KMS-11 (cell line): ENCODE measurements around the gene ADGRV1.

Experiments used
- H2AFZ ChIP-seq: fragments of 200-600 bp; sonication (generic); 2 replicates; pipeline ENCODE4 v1.6.1; 2016; ENCODE audit warnings: antibody characterized with exemption, mixed run types, low read depth
- H3K27ac ChIP-seq: fragments of 200-600 bp; sonication (generic); 2 replicates; pipeline ENCODE4 v1.6.1; 2016; ENCODE audit warnings: mild to moderate bottlenecking, mixed run types
- H3K27me3 ChIP-seq: fragments of 200-600 bp; sonication (generic); 2 replicates; pipeline ENCODE4 v1.6.1; 2017; ENCODE audit warnings: mild to moderate bottlenecking, low read depth, mixed run types, moderate library complexity; ENCODE audit not compliant: insufficient read depth
- H3K36me3 ChIP-seq: fragments of 200-600 bp; sonication (generic); 2 replicates; pipeline ENCODE4 v1.6.1; 2017; ENCODE audit warnings: mild to moderate bottlenecking, mixed run types; ENCODE audit not compliant: insufficient read depth
- H3K4me1 ChIP-seq: fragments of 200-600 bp; sonication (generic); 2 replicates; pipeline ENCODE4 v1.6.1; 2016; ENCODE audit warnings: mild to moderate bottlenecking, low read depth, mixed run types; ENCODE audit not compliant: poor library complexity, severe bottlenecking
- H3K4me2 ChIP-seq: fragments of 200-600 bp; sonication (generic); 2 replicates; pipeline ENCODE4 v1.7.0; 2016; ENCODE audit warnings: mild to moderate bottlenecking, mixed run types
- H3K4me3 ChIP-seq: fragments of 200-600 bp; sonication (generic); IDR thresholded peaks from 2 replicates; pipeline ENCODE4 v1.6.1; 2017; ENCODE audit warnings: low read depth, low read length, mixed read lengths; ENCODE audit not compliant: insufficient read depth
- H3K79me2 ChIP-seq: fragments of 200-600 bp; sonication (generic); 2 replicates; pipeline ENCODE4 v1.6.1; 2016; ENCODE audit warnings: low read depth, mixed run types; ENCODE audit not compliant: insufficient read depth
- H3K9ac ChIP-seq: fragments of 200-600 bp; sonication (generic); 2 replicates; pipeline ENCODE4 v1.6.1; 2016; ENCODE audit warnings: mild to moderate bottlenecking, mixed run types
- H4K20me1 ChIP-seq: fragments of 200-600 bp; sonication (generic); 2 replicates; pipeline ENCODE4 v1.6.1; 2016; ENCODE audit warnings: mild to moderate bottlenecking, mixed run types; ENCODE audit not compliant: insufficient read depth
- CTCF ChIP-seq: fragments of 200-600 bp; sonication (generic); conservative IDR thresholded peaks from 2 replicates; pipeline ENCODE4 v1.6.1; 2017; ENCODE audit warnings: low read depth, mild to moderate bottlenecking, antibody characterized with exemption, low read length, moderate library complexity, mixed read lengths

Gene ADGRV1

GRCh38 chr5:90746119-90746518, 187.5 kb downstream of the ADGRV1 start:
- H3K4me1 ChIP-seq = no peaks in the 10 kb centered on the region
- no peak overlapping the region for H3K9ac ChIP-seq
- no peak for TF ChIP-seq CTCF

GRCh38 chr5:90747175-90747574, 188.6 kb downstream of the ADGRV1 start:
- Histone ChIP-seq H3K4me1 (no peaks in the 10 kb centered on the region), H2AFZ (no peak overlapping the region), H3K4me3 (no peak overlapping the region), H3K27ac (no peak overlapping the region), H3K36me3 (no peaks in the 10 kb centered on the region), H3K9ac (no peak overlapping the region), H4K20me1 (no peaks in the 10 kb centered on the region), H3K4me2 (no peak overlapping the region), H3K27me3 (no peaks in the 10 kb centered on the region), H3K79me2 (no peaks in the 10 kb centered on the region)
- no peak for TF ChIP-seq CTCF

More at GRCh38 chr5:90746119-90746518, 187.5 kb downstream of the ADGRV1 start:
- no peaks in the 10 kb centered on the region for H3K27me3 ChIP-seq
- H4K20me1 ChIP-seq = no peaks in the 10 kb centered on the region
- H3K36me3 ChIP-seq = no peaks in the 10 kb centered on the region
- no peak overlapping the region for H3K4me3 ChIP-seq
- no peak overlapping the region for H3K27ac ChIP-seq
- H3K79me2 ChIP-seq = no peaks in the 10 kb centered on the region
- no peak overlapping the region for H2AFZ ChIP-seq
- no peak overlapping the region for H3K4me2 ChIP-seq

- no peak overlapping the region for H3K27ac ChIP-seq
- no peaks in the 10 kb centered on the region for H3K4me1 ChIP-seq
- no peak overlapping the region for H3K4me3 ChIP-seq
- no peaks in the 10 kb centered on the region for H3K79me2 ChIP-seq
- H3K36me3 ChIP-seq = no peaks in the 10 kb centered on the region
- no peak overlapping the region for H3K4me2 ChIP-seq
- no peak overlapping the region for H3K9ac ChIP-seq
- no peaks in the 10 kb centered on the region for H3K27me3 ChIP-seq
- no peak for TF ChIP-seq CTCF
- no peak overlapping the region for H2AFZ ChIP-seq
- no peaks in the 10 kb centered on the region for H4K20me1 ChIP-seq
These were observed 189.1 kb downstream of the ADGRV1 start for GRCh38 chr5:90747693-90748092.

- Histone ChIP-seq H2AFZ (no peak overlapping the region), H3K4me2 (no peak overlapping the region), H3K27me3 (no peaks in the 10 kb centered on the region), H3K4me1 (no peaks in the 10 kb centered on the region), H3K9ac (no peak overlapping the region), H3K36me3 (no peaks in the 10 kb centered on the region), H3K4me3 (no peak overlapping the region), H3K27ac (no peak overlapping the region), H3K79me2 (no peaks in the 10 kb centered on the region), H4K20me1 (no peaks in the 10 kb centered on the region)
- TF ChIP-seq CTCF = no peak
These were observed 200.5 kb downstream of the ADGRV1 start for GRCh38 chr5:90759119-90759518.
